ENCODE results near the gene SFXN3. TPM values are rescaled to one million over a fixed set of nuclear protein-coding genes. Genes with fewer than 3 reads are reported as not detected.

The SFXN3 gene
- total and polyA plus RNA-seq, 5 donors from 2014 or later, result 17.7 to 70.4 (median 20.4) TPM

GRCh38 chr10:101035916-101036702 is 5.1 kb downstream of the SFXN3 start:
- Histone ChIP-seq H3K9me3 (ENCODE audit: control insufficient read depth in 2 of 2, low read length in 2 of 2) (no peaks in the 10 kb centered on the region), H3K27me3 (ENCODE audit: control insufficient read depth, insufficient read depth, low read length) (no peaks in the 10 kb centered on the region), H3K4me3 (ENCODE audit: low read depth, low read length) (no peak overlapping the region), H3K36me3 (ENCODE audit: control insufficient read depth, insufficient read depth, low read length) (peaks cover 40% of the 10 kb centered on the region), H3K27ac (ENCODE audit: insufficient read depth, low read length, poor library complexity, severe bottlenecking) (no peak overlapping the region), H3K4me1 (ENCODE audit: control insufficient read depth, insufficient read depth, low read length, poor library complexity, severe bottlenecking) (peaks cover 22% of the 10 kb centered on the region)
- no peaks in the 10 kb centered on the region for H3K9me3 Mint-ChIP-seq
- ATAC-seq (ENCODE audit: low read depth in 2 of 2) (no peak), DNase-seq (no peak)
- H3K27ac Mint-ChIP-seq, result no peak overlapping the region
- H3K27me3 Mint-ChIP-seq, result peaks cover 1% of the 10 kb centered on the region
- no peak overlapping the region for H3K4me3 Mint-ChIP-seq
- H3K4me1 Mint-ChIP-seq, result peaks cover 4 to 24% (median 19%) of the 10 kb centered on the region in 4 donors
- peaks cover 34% of the 10 kb centered on the region for H3K36me3 Mint-ChIP-seq

- no peak overlapping the region for H3K4me3 ChIP-seq (ENCODE audit: low read depth, low read length)
- Mint-ChIP-seq H3K27me3 (no peaks in the 10 kb centered on the region), H3K27ac (no peak overlapping the region), H3K4me3 (no peak overlapping the region), H3K4me1 (peaks cover 4 to 26% (median 20%) of the 10 kb centered on the region in 4 donors), H3K9me3 (no peaks in the 10 kb centered on the region), H3K36me3 (peaks cover 35% of the 10 kb centered on the region)
- no peak overlapping the region for H3K27ac ChIP-seq (ENCODE audit: insufficient read depth, low read length, poor library complexity, severe bottlenecking)
- H3K36me3 ChIP-seq (ENCODE audit: control insufficient read depth, insufficient read depth, low read length), result peaks cover 40% of the 10 kb centered on the region
- DNase-seq, result no peak
- no peaks in the 10 kb centered on the region for H3K27me3 ChIP-seq (ENCODE audit: control insufficient read depth, insufficient read depth, low read length)
- no peaks in the 10 kb centered on the region for H3K9me3 ChIP-seq (ENCODE audit: control insufficient read depth in 2 of 2, low read length in 2 of 2)
- no peak for ATAC-seq (ENCODE audit: low read depth in 2 of 2)
- peaks cover 17% of the 10 kb centered on the region for H3K4me1 ChIP-seq (ENCODE audit: control insufficient read depth, insufficient read depth, low read length, poor library complexity, severe bottlenecking)
Measured at GRCh38 chr10:101036726-101037125, 5.7 kb downstream of the SFXN3 start.

- Mint-ChIP-seq H3K27me3 (no peaks in the 10 kb centered on the region), H3K4me3 (no peak overlapping the region), H3K4me1 (peaks cover 0 to 29% (median 20%) of the 10 kb centered on the region in 4 donors), H3K36me3 (peaks cover 31% of the 10 kb centered on the region), H3K27ac (no peak overlapping the region), H3K9me3 (no peaks in the 10 kb centered on the region)
- ATAC-seq (ENCODE audit: low read depth in 2 of 2) (no peak), DNase-seq (no peak)
- Histone ChIP-seq H3K4me1 (ENCODE audit: control insufficient read depth, insufficient read depth, low read length, poor library complexity, severe bottlenecking) (peaks cover 12% of the 10 kb centered on the region), H3K9me3 (ENCODE audit: control insufficient read depth in 2 of 2, low read length in 2 of 2) (no peaks in the 10 kb centered on the region), H3K27me3 (ENCODE audit: control insufficient read depth, insufficient read depth, low read length) (no peaks in the 10 kb centered on the region), H3K4me3 (ENCODE audit: low read depth, low read length) (no peak overlapping the region), H3K36me3 (ENCODE audit: control insufficient read depth, insufficient read depth, low read length) (peaks cover 40% of the 10 kb centered on the region), H3K27ac (ENCODE audit: insufficient read depth, low read length, poor library complexity, severe bottlenecking) (no peak overlapping the region)
Measured at GRCh38 chr10:101038484-101038883, 7.5 kb downstream of the SFXN3 start.

DNA sequence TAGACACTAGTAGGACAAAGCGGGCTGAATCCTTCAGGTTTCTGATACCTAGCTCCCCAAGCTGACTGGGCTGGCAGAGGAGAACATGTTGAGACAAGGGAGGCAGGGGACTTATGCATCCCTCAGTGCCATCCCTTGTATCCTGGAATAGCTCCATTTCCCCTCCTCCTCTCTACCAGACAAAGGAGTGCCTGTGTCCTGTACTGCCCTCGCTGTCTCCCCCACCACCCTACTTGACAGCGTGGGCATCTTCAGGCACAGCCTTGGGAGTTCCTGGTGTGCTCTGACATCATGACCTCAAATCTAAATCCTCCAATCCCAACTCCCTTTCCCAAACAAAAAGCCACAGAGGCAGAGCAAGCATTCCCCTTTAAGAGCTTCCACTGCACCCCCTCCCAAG is 9.0 kb downstream of the SFXN3 start:
- Histone ChIP-seq H3K4me3 (ENCODE audit: low read depth, low read length) (no peak overlapping the region), H3K27ac (ENCODE audit: insufficient read depth, low read length, poor library complexity, severe bottlenecking) (no peak overlapping the region), H3K27me3 (ENCODE audit: control insufficient read depth, insufficient read depth, low read length) (peaks cover 3% of the 10 kb centered on the region), H3K4me1 (ENCODE audit: control insufficient read depth, insufficient read depth, low read length, poor library complexity, severe bottlenecking) (peaks cover 11% of the 10 kb centered on the region), H3K36me3 (ENCODE audit: control insufficient read depth, insufficient read depth, low read length) (peaks cover 35% of the 10 kb centered on the region), H3K9me3 (ENCODE audit: control insufficient read depth in 2 of 2, low read length in 2 of 2) (no peaks in the 10 kb centered on the region)
- no peaks in the 10 kb centered on the region for H3K9me3 Mint-ChIP-seq
- peaks cover 8% of the 10 kb centered on the region for H3K27me3 Mint-ChIP-seq
- peaks cover 0 to 27% (median 18%) of the 10 kb centered on the region in 4 donors for H3K4me1 Mint-ChIP-seq
- H3K4me3 Mint-ChIP-seq, result peak overlapping the region in 1 of 4 donors; percentile 87
- no peak overlapping the region for H3K27ac Mint-ChIP-seq
- no peak for DNase-seq
- ATAC-seq (ENCODE audit: low read depth in 2 of 2), result no peak
- peaks cover 31% of the 10 kb centered on the region for H3K36me3 Mint-ChIP-seq

DNA sequence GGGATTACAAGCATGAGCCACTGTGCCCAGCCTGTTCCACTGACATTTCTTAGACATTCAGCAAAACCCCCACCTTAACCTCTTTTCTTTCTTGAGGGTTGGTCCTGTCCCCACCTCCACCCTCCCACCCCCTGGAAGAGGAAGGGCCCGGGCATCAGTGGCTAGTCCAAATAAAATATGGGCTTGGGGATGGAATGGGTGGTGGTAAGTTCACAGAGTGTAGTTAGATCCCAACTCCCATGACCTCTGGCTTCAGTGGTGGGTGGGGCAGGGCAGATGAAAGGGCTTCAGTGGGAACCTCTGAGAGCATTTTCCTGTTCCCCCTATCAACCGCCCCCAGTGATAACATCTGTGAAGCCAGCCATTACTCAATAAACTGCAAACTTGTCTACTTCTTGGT is 9.8 kb downstream of the SFXN3 start:
- H3K4me3 ChIP-seq (ENCODE audit: low read depth, low read length), result no peak overlapping the region
- Mint-ChIP-seq H3K36me3 (peaks cover 27% of the 10 kb centered on the region), H3K27ac (peak overlapping the region in 1 of 3 donors; percentile 62), H3K27me3 (peaks cover 13% of the 10 kb centered on the region), H3K4me3 (peak overlapping the region in 1 of 4 donors; percentile 87), H3K9me3 (no peaks in the 10 kb centered on the region), H3K4me1 (peaks cover 0 to 27% (median 18%) of the 10 kb centered on the region in 4 donors)
- no peaks in the 10 kb centered on the region for H3K9me3 ChIP-seq (ENCODE audit: control insufficient read depth in 2 of 2, low read length in 2 of 2)
- DNase-seq (no peak), ATAC-seq (ENCODE audit: low read depth in 2 of 2) (no peak)
- peaks cover 4% of the 10 kb centered on the region for H3K27me3 ChIP-seq (ENCODE audit: control insufficient read depth, insufficient read depth, low read length)
- H3K27ac ChIP-seq (ENCODE audit: insufficient read depth, low read length, poor library complexity, severe bottlenecking), result no peak overlapping the region
- H3K36me3 ChIP-seq (ENCODE audit: control insufficient read depth, insufficient read depth, low read length), result peaks cover 28% of the 10 kb centered on the region
- H3K4me1 ChIP-seq (ENCODE audit: control insufficient read depth, insufficient read depth, low read length, poor library complexity, severe bottlenecking), result peaks cover 11% of the 10 kb centered on the region

DNA sequence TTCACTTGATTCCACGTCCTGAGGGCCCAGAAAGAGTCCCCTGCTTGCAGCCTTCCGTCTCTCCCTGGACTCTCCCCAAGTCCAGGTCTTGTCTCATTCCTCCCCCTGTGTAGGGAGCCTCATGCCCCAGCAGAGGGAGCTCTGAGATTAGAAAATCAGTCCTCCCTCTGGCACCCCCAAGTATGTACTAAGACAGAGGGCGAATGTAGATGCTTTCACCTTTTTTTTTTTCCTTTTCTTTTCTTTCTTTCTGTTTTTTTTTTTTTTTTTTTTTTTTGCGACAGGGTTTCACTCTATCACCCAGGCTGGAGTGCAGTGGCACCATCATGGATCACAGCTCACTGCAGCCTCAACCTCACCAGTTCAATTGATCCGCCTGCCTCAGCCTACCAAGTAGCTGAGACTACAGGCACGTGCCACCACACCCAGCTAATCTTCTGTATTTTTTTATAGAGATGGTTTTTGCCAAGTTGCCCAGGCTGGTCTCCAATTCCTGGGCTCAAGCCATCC is 10.3 kb downstream of the SFXN3 start:
- Histone ChIP-seq H3K9me3 (ENCODE audit: control insufficient read depth in 2 of 2, low read length in 2 of 2) (no peaks in the 10 kb centered on the region), H3K4me3 (ENCODE audit: low read depth, low read length) (no peak overlapping the region), H3K4me1 (ENCODE audit: control insufficient read depth, insufficient read depth, low read length, poor library complexity, severe bottlenecking) (peaks cover 11% of the 10 kb centered on the region), H3K27me3 (ENCODE audit: control insufficient read depth, insufficient read depth, low read length) (peaks cover 4% of the 10 kb centered on the region), H3K36me3 (ENCODE audit: control insufficient read depth, insufficient read depth, low read length) (peaks cover 23% of the 10 kb centered on the region), H3K27ac (ENCODE audit: insufficient read depth, low read length, poor library complexity, severe bottlenecking) (no peak overlapping the region)
- H3K9me3 Mint-ChIP-seq, result no peaks in the 10 kb centered on the region
- peaks cover 23% of the 10 kb centered on the region for H3K36me3 Mint-ChIP-seq
- peak; percentile 86 to 87 for ATAC-seq (ENCODE audit: low read depth in 2 of 2)
- peak overlapping the region in 2 of 4 donors; percentile 87 to 98 for H3K4me3 Mint-ChIP-seq
- peaks cover 0 to 27% (median 18%) of the 10 kb centered on the region in 4 donors for H3K4me1 Mint-ChIP-seq
- peaks cover 17% of the 10 kb centered on the region for H3K27me3 Mint-ChIP-seq
- peak; percentile 63 to 85 (median 77) for DNase-seq
- H3K27ac Mint-ChIP-seq, result peak overlapping the region in 1 of 3 donors; percentile 62

- H3K27ac ChIP-seq (ENCODE audit: insufficient read depth, low read length, poor library complexity, severe bottlenecking), result peak overlapping the region; percentile 55
- peaks cover 11% of the 10 kb centered on the region for H3K4me1 ChIP-seq (ENCODE audit: control insufficient read depth, insufficient read depth, low read length, poor library complexity, severe bottlenecking)
- Mint-ChIP-seq H3K27ac (peak overlapping the region in 2 of 3 donors; percentile 94 to 96), H3K36me3 (peaks cover 21% of the 10 kb centered on the region), H3K9me3 (no peaks in the 10 kb centered on the region), H3K4me1 (peaks cover 0 to 28% (median 18%) of the 10 kb centered on the region in 4 donors), H3K27me3 (peaks cover 25% of the 10 kb centered on the region), H3K4me3 (peak overlapping the region; percentile 87 to 98 (median 96))
- H3K36me3 ChIP-seq (ENCODE audit: control insufficient read depth, insufficient read depth, low read length), result peaks cover 15% of the 10 kb centered on the region
- DNase-seq (no peak), ATAC-seq (ENCODE audit: low read depth in 2 of 2) (no peak)
- H3K27me3 ChIP-seq (ENCODE audit: control insufficient read depth, insufficient read depth, low read length), result peaks cover 7% of the 10 kb centered on the region
- H3K9me3 ChIP-seq (ENCODE audit: control insufficient read depth in 2 of 2, low read length in 2 of 2), result no peaks in the 10 kb centered on the region
- H3K4me3 ChIP-seq (ENCODE audit: low read depth, low read length), result peak overlapping the region; percentile 87
Measured at GRCh38 chr10:101042118-101042517, 11.1 kb downstream of the SFXN3 start.

All from CD4-positive, CD25-positive, alpha-beta regulatory T cell (primary cell).